Endothelial cell of umbilical vein (primary cell): ENCODE data around the gene TNFRSF21. TPM values are rescaled to one million over a fixed set of nuclear protein-coding genes. Genes with fewer than 3 reads are reported as not detected.

ENCODE experiments used
- BruUV-seq: library from RNA; stranded (reverse); fragments of 400-500 nt; replicated peaks from 2 replicates; lab custom pipeline; 2021; lab: Mats Ljungman, UMichigan
- CTCF ChIA-PET: fragments of 300-600, 350-600 bp; sonication (Branson Sonifier 250); formaldehyde crosslinking; loops from one replicate; lab custom pipeline; 2021; ENCODE audit warnings: antibody characterized with exemption, inconsistent platforms; lab: Charles Lee
- POLR2A ChIA-PET: fragments of 300-600, 350-600 bp; sonication (Branson Sonifier 250); formaldehyde crosslinking; loops from one replicate; lab custom pipeline; 2021; ENCODE audit warnings: antibody characterized with exemption, inconsistent platforms; lab: Charles Lee
- DNase-seq: peaks from one replicate; pipeline ENCODE4 v3.0.0-alpha.2; 2011; ENCODE audit warnings: low read depth, low spot score
- FAIRE-seq: peaks from 2 replicates; lab custom pipeline; 2011; peaks lifted over from hg19 to GRCh38; lab: Jason Lieb, UNC
- H2AFZ ChIP-seq: 2 replicates; pipeline ENCODE4 v1.6.0; 2012; ENCODE audit warnings: low read depth, low read length, control low read depth, inconsistent platforms
- H3K27ac ChIP-seq: 2 replicates; pipeline ENCODE4 v1.5.1; 2011; ENCODE audit warnings: low read depth, mild to moderate bottlenecking, control low read depth, low read length, moderate library complexity; ENCODE audit not compliant: insufficient read depth
- H3K27me3 ChIP-seq, 2 experiments: 2 replicates each; pipeline versions ENCODE4 v1.6.0 to v1.6.1; 2011; ENCODE audit warnings: low read length in 2 of 2, mixed read lengths in 1 of 2; ENCODE audit not compliant: control insufficient read depth in 2 of 2, insufficient read depth in 2 of 2
- H3K36me3 ChIP-seq, 2 experiments: 2 replicates in 1 of 2; 3 replicates in 1 of 2; pipeline ENCODE4 v1.5.1; 2011; ENCODE audit warnings: low read length in 2 of 2, mild to moderate bottlenecking in 1 of 2, moderate library complexity in 1 of 2; ENCODE audit not compliant: control insufficient read depth in 2 of 2, insufficient read depth in 2 of 2; ENCODE audit errors: extremely low read depth in 1 of 2
- H3K4me1 ChIP-seq: 3 replicates; pipeline ENCODE4 v1.5.1; 2011; ENCODE audit warnings: mild to moderate bottlenecking, low read length; ENCODE audit not compliant: control insufficient read depth, insufficient read depth; ENCODE audit errors: extremely low read depth
- H3K4me2 ChIP-seq: 2 replicates; pipeline ENCODE4 v1.6.1; 2011; ENCODE audit warnings: low read length, control low read depth, mixed read lengths; ENCODE audit not compliant: insufficient read depth
- H3K4me3 ChIP-seq, 3 experiments: fragments of 200-600 bp in 1 of 3; sonication (generic), shearing (Covaris generic) in 1 of 3; replicated peaks in 1 of 3; 2 replicates each; pipeline ENCODE4 v1.5.1; 2011 to 2016; ENCODE audit warnings: control low read depth in 3 of 3, low read length in 3 of 3, mild to moderate bottlenecking in 2 of 3, inconsistent platforms in 1 of 3, low read depth in 1 of 3, moderate library complexity in 1 of 3; ENCODE audit not compliant: insufficient read depth in 1 of 3
- H3K79me2 ChIP-seq: 2 replicates; pipeline ENCODE4 v1.6.0; 2012; ENCODE audit warnings: low read length, inconsistent platforms; ENCODE audit not compliant: control insufficient read depth, insufficient read depth
- H3K9ac ChIP-seq: replicated peaks from 2 replicates; pipeline ENCODE3; 2011; ENCODE audit warnings: low read length, control low read depth; ENCODE audit not compliant: insufficient read depth; ENCODE audit errors: extremely low read depth
- H3K9me1 ChIP-seq: replicated peaks from 3 replicates; pipeline ENCODE4 v1.6.0; 2011; ENCODE audit warnings: mild to moderate bottlenecking, low read length; ENCODE audit not compliant: control insufficient read depth, insufficient read depth; ENCODE audit errors: extremely low read depth
- H3K9me3 ChIP-seq: replicated peaks from 2 replicates; pipeline ENCODE4 v1.5.1; 2012; ENCODE audit warnings: low read length, inconsistent platforms; ENCODE audit not compliant: control insufficient read depth, insufficient read depth
- H4K20me1 ChIP-seq: replicated peaks from 2 replicates; pipeline ENCODE3; 2011; ENCODE audit warnings: mild to moderate bottlenecking, low read length; ENCODE audit not compliant: control insufficient read depth, insufficient read depth; ENCODE audit errors: extremely low read depth
- CTCF ChIP-seq, 2 donors: IDR thresholded peaks; 1 replicate in 1 of 2; 2 replicates in 1 of 2; pipeline ENCODE4 v1.5.1; 2011; ENCODE audit warnings: low read length in 2 of 2, mild to moderate bottlenecking in 2 of 2, moderate library complexity in 2 of 2, control low read depth in 1 of 2, inconsistent platforms in 1 of 2, low read depth in 1 of 2; ENCODE audit not compliant: insufficient read depth in 1 of 2; ENCODE audit errors: extremely low read depth in 1 of 2
- JUN ChIP-seq: IDR thresholded peaks from 2 replicates; pipeline ENCODE4 v1.6.1; 2011; ENCODE audit warnings: borderline replicate concordance, low read depth; ENCODE audit not compliant: insufficient read length, insufficient read depth
- MAX ChIP-seq: IDR thresholded peaks from 2 replicates; pipeline ENCODE4 v1.6.1; 2011; ENCODE audit not compliant: insufficient read depth, insufficient read length
- MYC ChIP-seq: IDR thresholded peaks from one replicate; pipeline ENCODE4 v1.6.1; 2011; ENCODE audit warnings: mild to moderate bottlenecking, low read depth, low read length
- POLR2A ChIP-seq: IDR thresholded peaks from 2 replicates; pipeline ENCODE4 v1.6.1; 2012; ENCODE audit warnings: low read depth, mild to moderate bottlenecking, control low read depth, low read length
- dilution Hi-C: fragments of 300-500 bp; cut with MboI; formaldehyde crosslinking; loops from one replicate; pipeline ENCODE4 v1.15.0; 2019; ENCODE audit warnings: low sequenced_read_pairs; ENCODE audit not compliant: extremely low pct_ligation_motif_present
- intact Hi-C: fragments of 100-400 bp; cut with micrococcal nuclease; formaldehyde crosslinking; loops from one replicate; pipeline ENCODE4 v1.10.0; 2022
- polyA plus RNA-seq, 4 experiments: library from polyadenylated mRNA; depleted of rRNA in 3 of 4; stranded (reverse) in 3 of 4; unstranded in 1 of 4; fragments of >200 nt; gene quantifications; 2 replicates each; pipeline versions ENCODE4 v1.2.1 to v1.2.3, GENCODE V29; 2011 to 2012; ENCODE audit warnings: missing spikeins in 1 of 4
- total RNA-seq: library from RNA; stranded (reverse); gene quantifications from 2 replicates; pipeline ENCODE4 v1.2.3, GENCODE V29; 2021

The TNFRSF21 gene
- total and polyA plus RNA-seq, 2 donors (not counting 3 experiments of a cell fraction or from before 2014, with no cell fraction given) = 26.0 to 40.6 TPM

- peaks cover 3% of the 10 kb centered on the region for H4K20me1 ChIP-seq
- no peak for TF ChIP-seq POLR2A
- no peak overlapping the region for H3K27ac ChIP-seq
- BruUV-seq = no TSS peak
- H3K27me3 ChIP-seq = no peaks in the 10 kb centered on the region
- no peak overlapping the region for H3K4me3 ChIP-seq
- H3K9me3 ChIP-seq = no peaks in the 10 kb centered on the region
- DNase-seq = no peak
- H3K9ac ChIP-seq = no peak overlapping the region
- peaks cover 6% of the 10 kb centered on the region for H3K4me1 ChIP-seq
- no peak for FAIRE-seq
- intact Hi-C loops (no loop called here), dilution Hi-C loops (no loop called here)
- POLR2A ChIA-PET = no interaction called here
- peaks cover 0 to 4% of the 10 kb centered on the region in 2 experiments for H3K36me3 ChIP-seq
- H3K79me2 ChIP-seq = peaks cover 18% of the 10 kb centered on the region
- H3K9me1 ChIP-seq = no peaks in the 10 kb centered on the region
- H2AFZ ChIP-seq = no peak overlapping the region
- CTCF ChIA-PET = no interaction called here
- H3K4me2 ChIP-seq = no peak overlapping the region
These were observed 17.7 kb downstream of the TNFRSF21 start for GRCh38 chr6:47292027-47292426.

GRCh38 chr6:47290124-47290834 is 19.4 kb downstream of the TNFRSF21 start:
- ChIA-PET CTCF (no interaction called here), POLR2A (no interaction called here)
- Histone ChIP-seq H3K4me1 (peaks cover 6% of the 10 kb centered on the region), H3K9me1 (no peaks in the 10 kb centered on the region), H3K36me3 (peaks cover 5 to 13% of the 10 kb centered on the region in 2 experiments), H3K9ac (no peak overlapping the region), H3K79me2 (peaks cover 11% of the 10 kb centered on the region), H3K27me3 (no peaks in the 10 kb centered on the region), H2AFZ (no peak overlapping the region), H3K9me3 (no peaks in the 10 kb centered on the region), H3K4me2 (no peak overlapping the region), H3K27ac (no peak overlapping the region), H4K20me1 (peaks cover 3% of the 10 kb centered on the region), H3K4me3 (no peak overlapping the region)
- intact Hi-C loops (no loop called here), dilution Hi-C loops (no loop called here)
- no TSS peak for BruUV-seq
- DNase-seq (no peak), FAIRE-seq (no peak)
- TF ChIP-seq MAX = no peak
- no peak for TF ChIP-seq MYC
- no peak for TF ChIP-seq JUN
- TF ChIP-seq CTCF (IDR thresholded peaks at IDR 0.05; ENCODE audit: extremely low read depth in 1 of 2, insufficient read depth in 1 of 2, low read depth in 1 of 2, low read length in 2 of 2) = no peak
